HG02642 (cell line): ENCODE data around the gene NDFIP2.
"Not testable (repeated sequence)": the region's sequence is repeated elsewhere in the genome, so short reads cannot be mapped to it uniquely, and the experiment has no call there.

Experiments
- ATAC-seq: cut with Tn5 transposase; IDR thresholded peaks from one replicate; pipeline ENCODE4 v1.9.1; 2021; ENCODE audit warnings: mild to moderate bottlenecking; ENCODE audit not compliant: unreplicated experiment, poor library complexity

Gene NDFIP2

GRCh38 chr13:79585033-79585432 lies 104.1 kb downstream of the NDFIP2 start:
- no peak for ATAC-seq

GRCh38 chr13:79589603-79590393 lies 108.8 kb downstream of the NDFIP2 start:
- no peak for ATAC-seq

- no peak for ATAC-seq
These were observed 109.4 kb downstream of the NDFIP2 start for GRCh38 chr13:79590394-79590676.

GRCh38 chr13:79591493-79591892 lies 110.5 kb downstream of the NDFIP2 start:
- no peak for ATAC-seq

GRCh38 chr13:79593121-79593520 lies 112.2 kb downstream of the NDFIP2 start:
- no peak for ATAC-seq

- ATAC-seq = no peak
These were observed 112.8 kb downstream of the NDFIP2 start for GRCh38 chr13:79593641-79594275.

GRCh38 chr13:79600146-79600545 lies 119.2 kb downstream of the NDFIP2 start:
- ATAC-seq = not testable (repeated sequence)

GRCh38 chr13:79602936-79603335 lies 122.0 kb downstream of the NDFIP2 start:
- no peak for ATAC-seq

GRCh38 chr13:79604752-79605151 lies 123.8 kb downstream of the NDFIP2 start:
- no peak for ATAC-seq
